Measurements from ENCODE around the gene PITPNC1. TPM values are rescaled to one million over a fixed set of nuclear protein-coding genes. Genes with fewer than 3 reads are reported as not detected.

The PITPNC1 gene
- total RNA-seq, 2 donors from 2014 or later, result 10.8 to 20.4 TPM

DNA sequence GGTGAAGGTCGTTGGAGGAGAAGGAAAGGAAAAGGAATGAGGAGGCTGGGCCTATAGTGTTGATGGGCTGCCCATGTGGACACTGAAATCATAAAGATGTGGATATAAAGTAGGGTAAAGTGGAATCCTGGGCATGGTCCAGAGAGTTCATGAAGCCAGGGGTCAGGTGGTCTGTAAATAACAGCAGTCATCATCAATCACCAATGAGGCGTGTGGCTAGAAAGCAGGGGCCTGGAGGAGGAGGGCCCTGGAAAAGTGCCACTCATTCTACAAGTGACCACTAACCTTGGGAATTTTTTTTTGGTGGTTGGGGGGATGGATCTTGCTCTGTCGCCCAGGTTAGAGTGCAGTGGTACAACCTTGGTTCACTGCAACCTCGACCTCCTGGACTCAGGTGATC, 225.4 kb downstream of the PITPNC1 start:
- H3K4me1 ChIP-seq, result no peaks in the 10 kb centered on the region
- TF ChIP-seq, protein P1, sequence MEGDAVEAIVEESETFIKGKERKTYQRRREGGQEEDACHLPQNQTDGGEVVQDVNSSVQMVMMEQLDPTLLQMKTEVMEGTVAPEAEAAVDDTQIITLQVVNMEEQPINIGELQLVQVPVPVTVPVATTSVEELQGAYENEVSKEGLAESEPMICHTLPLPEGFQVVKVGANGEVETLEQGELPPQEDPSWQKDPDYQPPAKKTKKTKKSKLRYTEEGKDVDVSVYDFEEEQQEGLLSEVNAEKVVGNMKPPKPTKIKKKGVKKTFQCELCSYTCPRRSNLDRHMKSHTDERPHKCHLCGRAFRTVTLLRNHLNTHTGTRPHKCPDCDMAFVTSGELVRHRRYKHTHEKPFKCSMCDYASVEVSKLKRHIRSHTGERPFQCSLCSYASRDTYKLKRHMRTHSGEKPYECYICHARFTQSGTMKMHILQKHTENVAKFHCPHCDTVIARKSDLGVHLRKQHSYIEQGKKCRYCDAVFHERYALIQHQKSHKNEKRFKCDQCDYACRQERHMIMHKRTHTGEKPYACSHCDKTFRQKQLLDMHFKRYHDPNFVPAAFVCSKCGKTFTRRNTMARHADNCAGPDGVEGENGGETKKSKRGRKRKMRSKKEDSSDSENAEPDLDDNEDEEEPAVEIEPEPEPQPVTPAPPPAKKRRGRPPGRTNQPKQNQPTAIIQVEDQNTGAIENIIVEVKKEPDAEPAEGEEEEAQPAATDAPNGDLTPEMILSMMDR (IDR thresholded peaks at IDR 0.05), result no peak
- DNase-seq, result no peak
- no peaks in the 10 kb centered on the region for H3K27me3 ChIP-seq
- no peaks in the 10 kb centered on the region for H3K9me3 ChIP-seq
- H3K36me3 ChIP-seq, result no peaks in the 10 kb centered on the region
- no peak overlapping the region for H3K27ac ChIP-seq
- intact Hi-C loops (cut with DNase I), result loop anchor here (10.0 kb wide), 1 partner anchor 228 kb away; the partner anchor contains the start of gene PITPNC1
- H3K4me3 ChIP-seq, result no peak overlapping the region
- H3K9ac ChIP-seq (ENCODE audit: low read depth in 2 of 2, low read length in 2 of 2), result no peak overlapping the region

DNA sequence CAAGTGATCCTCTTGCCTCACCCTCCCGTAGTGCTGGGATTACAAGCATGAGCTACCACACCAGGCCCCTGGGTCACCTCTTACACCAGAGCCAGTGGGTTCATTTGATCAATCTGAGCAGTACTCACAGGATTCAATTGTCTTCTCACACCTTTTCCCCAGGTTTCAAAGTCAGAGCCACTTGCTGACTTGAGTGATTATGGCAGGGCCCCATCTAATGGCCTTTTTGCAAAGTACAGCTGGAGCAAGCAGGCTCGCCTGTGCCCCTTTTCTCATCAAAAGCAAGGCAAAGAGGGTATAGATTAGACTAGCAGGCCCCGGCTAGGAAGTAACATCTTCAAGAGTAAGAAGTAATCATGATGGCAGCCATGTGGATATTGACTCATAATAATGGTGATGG, 225.9 kb downstream of the PITPNC1 start:
- Histone ChIP-seq H3K9me3 (no peaks in the 10 kb centered on the region), H3K27ac (no peak overlapping the region), H3K36me3 (no peaks in the 10 kb centered on the region), H3K9ac (ENCODE audit: low read depth in 2 of 2, low read length in 2 of 2) (no peak overlapping the region), H3K4me1 (no peaks in the 10 kb centered on the region), H3K4me3 (no peak overlapping the region), H3K27me3 (no peaks in the 10 kb centered on the region)
- DNase-seq, result peak; percentile 22
- intact Hi-C loops (cut with DNase I), result loop anchor here (10.0 kb wide), 1 partner anchor 228 kb away; the partner anchor contains the start of gene PITPNC1
- TF ChIP-seq, protein P1 (IDR thresholded peaks at IDR 0.05), result peak; percentile 54

DNA sequence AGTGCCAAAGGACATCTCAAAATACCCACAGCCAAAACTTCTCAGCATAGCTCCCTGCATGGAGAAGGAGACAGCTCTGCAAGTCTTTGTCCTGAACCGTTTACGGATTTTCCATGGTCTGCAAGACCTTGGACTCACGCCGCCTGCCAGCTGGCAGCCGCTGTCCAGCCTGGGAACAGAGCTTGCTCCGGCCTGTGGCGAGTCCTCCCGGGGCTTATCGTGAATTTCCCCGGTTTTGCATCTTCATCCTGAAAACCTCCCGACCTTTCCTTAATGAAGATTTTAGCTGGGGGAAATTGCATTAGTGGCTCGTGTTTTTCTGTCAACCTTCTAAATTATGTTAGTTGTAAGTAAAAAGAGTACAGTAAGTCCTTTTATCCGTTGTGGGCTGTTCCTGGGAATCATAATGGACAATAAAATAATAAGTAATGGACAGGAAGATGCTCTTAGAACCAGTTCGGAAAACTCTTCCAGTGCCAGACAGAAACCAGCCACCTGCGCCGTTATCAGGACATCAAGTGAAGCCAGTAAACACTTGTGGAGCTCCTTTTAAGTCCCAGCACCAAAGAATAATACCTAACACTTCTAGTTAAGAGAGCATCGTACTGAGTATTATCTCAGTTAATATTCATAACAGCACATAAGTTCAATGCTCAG, 228.3 kb downstream of the PITPNC1 start:
- Histone ChIP-seq H3K9ac (ENCODE audit: low read depth in 2 of 2, low read length in 2 of 2) (no peak overlapping the region), H3K27me3 (no peaks in the 10 kb centered on the region), H3K4me3 (no peak overlapping the region), H3K36me3 (no peaks in the 10 kb centered on the region), H3K27ac (no peak overlapping the region), H3K4me1 (no peaks in the 10 kb centered on the region), H3K9me3 (no peaks in the 10 kb centered on the region)
- TF ChIP-seq, protein P1 (IDR thresholded peaks at IDR 0.05), result no peak
- intact Hi-C loops (cut with DNase I), result loop anchor here (10.0 kb wide), 1 partner anchor 231 kb away; the partner anchor contains the start of gene PITPNC1
- no peak for DNase-seq

DNA sequence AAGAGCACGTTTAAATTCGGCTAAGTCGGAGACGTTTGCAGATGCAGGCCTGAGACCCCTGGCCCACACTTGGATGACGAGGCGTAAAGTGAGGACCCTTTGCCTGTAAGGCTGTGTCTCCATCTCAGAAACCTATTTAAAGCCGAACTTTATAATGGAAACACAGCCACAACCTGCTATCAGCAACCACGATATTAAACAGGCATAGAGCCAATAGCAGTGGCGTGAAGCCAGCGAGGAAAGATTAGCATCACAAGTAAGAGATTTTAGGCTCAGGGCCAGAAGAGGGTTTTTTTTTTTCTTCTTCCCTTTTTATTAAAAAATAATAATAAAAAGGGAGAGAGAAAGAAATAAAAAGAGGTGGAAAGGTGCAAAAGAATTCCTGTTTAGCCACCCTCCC, 229.4 kb downstream of the PITPNC1 start:
- H3K4me3 ChIP-seq, result no peak overlapping the region
- TF ChIP-seq, protein P1 (IDR thresholded peaks at IDR 0.05), result no peak
- H3K27ac ChIP-seq, result no peak overlapping the region
- no peak overlapping the region for H3K9ac ChIP-seq (ENCODE audit: low read depth in 2 of 2, low read length in 2 of 2)
- H3K9me3 ChIP-seq, result no peaks in the 10 kb centered on the region
- no peaks in the 10 kb centered on the region for H3K27me3 ChIP-seq
- intact Hi-C loops (cut with DNase I), result loop anchor here (10.0 kb wide), 1 partner anchor 232 kb away; the partner anchor contains the start of gene PITPNC1
- H3K36me3 ChIP-seq, result no peaks in the 10 kb centered on the region
- H3K4me1 ChIP-seq, result no peaks in the 10 kb centered on the region
- DNase-seq, result peak; percentile 38

DNA sequence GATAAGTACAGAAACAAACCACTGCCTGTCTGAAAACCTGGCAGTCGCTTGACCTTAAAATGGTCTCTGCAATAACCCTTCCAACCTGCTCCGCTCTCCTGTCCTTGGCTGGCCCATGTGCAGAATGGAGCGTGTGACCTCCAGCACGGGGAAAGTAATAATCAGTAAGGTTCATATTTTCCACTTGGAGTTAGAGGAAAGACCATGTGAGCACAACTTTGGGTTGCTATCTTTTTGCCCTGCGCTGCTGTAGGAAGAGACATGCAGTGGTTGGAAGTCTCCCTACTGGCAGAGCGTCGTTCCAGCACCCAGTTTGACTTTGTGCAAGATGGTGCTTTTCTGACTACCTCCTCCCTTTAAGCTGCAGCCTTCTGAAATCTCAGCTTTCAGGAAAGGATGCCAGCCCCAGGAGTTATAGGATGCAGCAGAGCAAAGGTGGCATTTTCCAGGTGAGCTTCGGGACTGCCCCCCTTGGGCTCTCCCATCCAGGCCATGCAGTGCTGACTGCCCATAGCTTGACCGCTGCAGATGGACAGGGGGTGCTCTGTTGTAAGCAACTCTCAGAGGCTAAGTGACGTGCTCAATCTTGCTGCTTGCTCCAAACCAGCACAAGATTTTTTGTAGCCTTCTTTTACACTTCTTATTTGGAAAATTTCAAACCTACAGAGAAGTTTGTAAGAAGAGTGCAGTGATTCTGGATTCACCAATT, 230.0 kb downstream of the PITPNC1 start:
- Histone ChIP-seq H3K36me3 (no peaks in the 10 kb centered on the region), H3K4me3 (no peak overlapping the region), H3K9ac (ENCODE audit: low read depth in 2 of 2, low read length in 2 of 2) (no peak overlapping the region), H3K27ac (no peak overlapping the region), H3K4me1 (no peaks in the 10 kb centered on the region), H3K9me3 (no peaks in the 10 kb centered on the region), H3K27me3 (no peaks in the 10 kb centered on the region)
- intact Hi-C loops (cut with DNase I), result loop anchor here (10.0 kb wide), 1 partner anchor 232 kb away; the partner anchor contains the start of gene PITPNC1
- TF ChIP-seq, protein P1 (IDR thresholded peaks at IDR 0.05), result no peak
- DNase-seq, result no peak

All from colonic mucosa (tissue), 4 donors.